PC-9 (cell line): ENCODE data around the gene HADHA. TPM values are rescaled to one million over a fixed set of nuclear protein-coding genes. Genes with fewer than 3 reads are reported as not detected.

Experiments
- BruUV-seq: library from RNA; stranded (reverse); fragments of 400-500 nt; replicated peaks from 2 replicates; lab custom pipeline; 2021; lab: Mats Ljungman, UMichigan
- CTCF ChIA-PET: fragments of 300-600 bp; sonication (Branson Sonifier 250); formaldehyde crosslinking; loops from one replicate; lab custom pipeline; 2022; ENCODE audit warnings: antibody characterized with exemption; lab: Charles Lee
- POLR2A ChIA-PET: fragments of 300-600 bp; sonication (Branson Sonifier 250); formaldehyde crosslinking; loops from one replicate; lab custom pipeline; 2022; ENCODE audit warnings: antibody characterized with exemption; ENCODE audit not compliant: unreplicated experiment; lab: Charles Lee
- DNase-seq, 2 experiments: peaks; one replicate each; pipeline versions ENCODE4 v3.0.0 to v3.0.0-alpha.2; 2015 to 2022; ENCODE audit warnings: mixed read lengths in 1 of 2
- H2AFZ ChIP-seq: fragments of 200-600 bp; sonication (generic); 2 replicates; pipeline ENCODE4 v1.8.1; 2017; ENCODE audit warnings: antibody characterized with exemption
- H3F3A ChIP-seq: fragments of 200-600 bp; sonication (generic); 2 replicates; pipeline ENCODE4 v1.8.1; 2017; ENCODE audit warnings: antibody characterized with exemption, mild to moderate bottlenecking, low read depth; ENCODE audit not compliant: insufficient read depth
- H3K27ac ChIP-seq: fragments of 200-600 bp; sonication (generic); 2 replicates; pipeline ENCODE4 v1.6.1; 2016; ENCODE audit warnings: mixed run types
- H3K27me3 ChIP-seq: fragments of 200-600 bp; sonication (generic); 2 replicates; pipeline ENCODE4 v1.6.1; 2016; ENCODE audit warnings: low read depth, mixed run types; ENCODE audit not compliant: insufficient read depth
- H3K36me3 ChIP-seq: fragments of 200-600 bp; sonication (generic); 2 replicates; pipeline ENCODE4 v1.6.1; 2016; ENCODE audit warnings: low read depth, mixed run types
- H3K4me1 ChIP-seq: fragments of 200-600 bp; sonication (generic); replicated peaks from 2 replicates; pipeline ENCODE4 v1.6.1; 2016; ENCODE audit warnings: mixed run types; ENCODE audit not compliant: insufficient read depth
- H3K4me2 ChIP-seq: fragments of 200-600 bp; sonication (generic); 2 replicates; pipeline ENCODE4 v1.6.1; 2017; ENCODE audit warnings: mixed run types
- H3K4me3 ChIP-seq: fragments of 200-600 bp; sonication (generic); 2 replicates; pipeline ENCODE4 v1.6.1; 2016; ENCODE audit warnings: mixed run types
- H3K79me2 ChIP-seq: fragments of 200-600 bp; sonication (generic); 2 replicates; pipeline ENCODE4 v1.6.1; 2017; ENCODE audit warnings: low read depth, mixed run types
- H3K9me2 ChIP-seq: fragments of 200-600 bp; sonication (generic); 2 replicates; pipeline ENCODE4 v1.8.1; 2017; ENCODE audit warnings: mild to moderate bottlenecking; ENCODE audit not compliant: insufficient read depth
- H3K9me3 ChIP-seq: fragments of 200-600 bp; sonication (generic); 2 replicates; pipeline ENCODE4 v1.8.1; 2016; ENCODE audit warnings: low read depth; ENCODE audit not compliant: insufficient read depth
- H4K20me1 ChIP-seq: fragments of 200-600 bp; sonication (generic); 2 replicates; pipeline ENCODE4 v1.8.1; 2017; ENCODE audit not compliant: insufficient read depth
- CTCF ChIP-seq: fragments of 200-600 bp; sonication (generic); conservative IDR thresholded peaks from 2 replicates; pipeline ENCODE4 v1.6.1; 2017; ENCODE audit warnings: mixed run types, antibody characterized with exemption, mild to moderate bottlenecking, moderate library complexity
- EZH2 ChIP-seq: fragments of 200-600 bp; sonication (generic); IDR thresholded peaks from 2 replicates; pipeline ENCODE4 v1.8.0; 2017; ENCODE audit warnings: antibody characterized with exemption, low read depth
- intact Hi-C: fragments of 100-400 bp; cut with micrococcal nuclease; formaldehyde crosslinking; loops from one replicate; pipeline ENCODE4 v1.10.0; 2022; ENCODE audit not compliant: unreplicated experiment
- total RNA-seq: library from RNA; stranded (reverse); gene quantifications from 2 replicates; pipeline ENCODE4 v1.2.3, GENCODE V29; 2021

Gene HADHA
- total RNA-seq, 1 experiment from 2014 or later, result 129 TPM

DNA sequence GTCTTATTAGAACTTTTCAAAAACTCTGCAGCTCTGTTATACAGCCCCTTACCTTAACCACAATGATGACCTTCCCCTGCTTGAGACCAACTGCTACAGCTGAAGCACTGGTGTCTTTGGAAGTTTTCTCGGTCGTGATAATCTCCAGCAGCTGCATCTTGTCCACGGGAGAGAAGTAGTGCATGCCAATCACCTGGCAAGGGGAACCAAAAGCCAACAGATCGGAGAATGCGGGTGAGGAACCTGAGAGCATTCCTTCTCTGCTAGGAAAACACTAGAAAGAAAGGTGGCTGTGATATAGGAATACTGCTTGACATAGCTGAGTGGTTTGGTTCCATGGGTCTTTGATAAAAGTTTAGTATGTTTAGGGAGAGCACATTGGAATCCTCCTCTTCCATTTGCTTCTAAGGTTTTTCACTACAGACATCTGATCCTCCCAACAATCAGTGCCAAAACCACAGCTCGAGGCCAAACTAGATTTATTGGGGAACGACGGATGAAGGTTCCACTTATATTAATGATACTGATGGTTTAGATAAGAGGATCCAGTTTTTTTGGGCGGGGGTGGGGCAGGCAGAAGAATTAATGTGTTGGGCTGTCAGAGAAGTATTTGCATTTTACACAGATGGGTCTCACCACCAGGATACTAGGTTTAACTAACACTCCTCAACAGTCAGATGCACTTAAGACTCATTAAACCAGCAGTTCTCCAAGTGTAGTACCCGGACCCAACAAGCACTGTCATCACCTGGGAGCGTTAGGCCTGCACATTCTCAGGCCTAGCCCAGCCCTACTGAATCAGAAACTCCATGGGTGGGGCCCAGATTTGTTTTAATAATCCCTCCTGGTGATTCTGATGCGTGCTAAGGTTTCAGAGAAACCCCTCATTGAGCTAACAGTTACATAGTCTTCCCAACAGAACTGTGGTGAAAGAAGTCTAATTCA is 49.1 kb downstream of the HADHA start:
- intact Hi-C loops, result loop anchor here (5.0 kb wide), 1 partner anchor 243 kb away; no protein-coding TSS in a partner anchor

DNA sequence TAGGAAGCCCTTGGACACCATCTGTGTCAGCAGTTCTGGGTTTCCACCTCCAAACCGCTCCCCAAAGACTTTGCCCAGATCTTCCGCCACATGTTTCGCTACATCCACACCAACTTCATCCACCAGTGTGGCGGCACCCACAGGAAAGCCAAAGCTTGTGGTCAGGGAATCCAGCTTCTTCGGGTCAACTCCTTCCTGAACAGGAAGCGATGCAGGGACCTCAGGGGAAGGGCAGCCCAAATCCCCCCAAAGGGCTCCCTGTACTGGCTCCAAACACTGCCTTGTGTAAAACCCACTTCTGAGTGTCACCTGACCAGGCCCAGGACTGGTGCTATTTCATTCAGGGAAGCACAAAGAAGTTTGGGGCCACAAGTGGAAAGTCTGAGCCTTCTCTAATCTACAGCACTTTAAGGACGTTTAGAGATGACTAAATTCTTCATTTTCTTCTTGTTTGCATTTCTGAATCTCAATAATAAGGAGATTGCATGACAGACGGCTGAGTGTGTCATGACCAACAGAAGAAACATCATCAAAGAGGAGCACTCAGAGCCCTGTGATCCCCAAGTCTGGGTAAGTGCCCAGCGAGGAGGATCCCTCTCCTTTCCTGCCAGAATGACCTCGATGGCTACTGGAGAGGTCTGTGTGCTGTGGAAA is 50.7 kb downstream of the HADHA start:
- Histone ChIP-seq H3K79me2 (no peaks in the 10 kb centered on the region), H3K27ac (no peak overlapping the region), H3K27me3 (no peaks in the 10 kb centered on the region), H2AFZ (no peak overlapping the region), H3F3A (no peaks in the 10 kb centered on the region), H3K4me2 (no peak overlapping the region), H4K20me1 (no peaks in the 10 kb centered on the region), H3K9me2 (no peaks in the 10 kb centered on the region), H3K4me3 (no peak overlapping the region), H3K4me1 (no peaks in the 10 kb centered on the region), H3K9me3 (no peaks in the 10 kb centered on the region), H3K36me3 (peaks cover 42% of the 10 kb centered on the region)
- intact Hi-C loops, result no loop called here
- TF ChIP-seq CTCF, result no peak
- no peak for TF ChIP-seq EZH2
- ChIA-PET POLR2A (interaction anchor here (0.6 kb wide), 1 partner anchor 256 kb away, joined by 12 read pairs; no protein-coding TSS in a partner anchor), CTCF (no interaction called here)
- no peak for DNase-seq
- no TSS peak for BruUV-seq

More for the DNA sequence above, 49.1 kb downstream of the HADHA start:
- Histone ChIP-seq H3K79me2 (no peaks in the 10 kb centered on the region), H3K9me2 (no peaks in the 10 kb centered on the region), H3F3A (no peaks in the 10 kb centered on the region), H3K27me3 (no peaks in the 10 kb centered on the region), H4K20me1 (no peaks in the 10 kb centered on the region), H3K27ac (no peak overlapping the region), H3K36me3 (peaks cover 45% of the 10 kb centered on the region), H3K4me3 (no peak overlapping the region), H3K4me1 (no peaks in the 10 kb centered on the region), H3K9me3 (no peaks in the 10 kb centered on the region), H3K4me2 (no peak overlapping the region), H2AFZ (no peak overlapping the region)
- ChIA-PET POLR2A (interaction anchor here (0.5 to 0.6 kb wide), 2 partner anchors 50 to 60 kb away, joined by 3 read pairs; no protein-coding TSS in a partner anchor), CTCF (no interaction called here)
- no TSS peak for BruUV-seq
- TF ChIP-seq CTCF (no peak), EZH2 (no peak)
- no peak for DNase-seq

DNA sequence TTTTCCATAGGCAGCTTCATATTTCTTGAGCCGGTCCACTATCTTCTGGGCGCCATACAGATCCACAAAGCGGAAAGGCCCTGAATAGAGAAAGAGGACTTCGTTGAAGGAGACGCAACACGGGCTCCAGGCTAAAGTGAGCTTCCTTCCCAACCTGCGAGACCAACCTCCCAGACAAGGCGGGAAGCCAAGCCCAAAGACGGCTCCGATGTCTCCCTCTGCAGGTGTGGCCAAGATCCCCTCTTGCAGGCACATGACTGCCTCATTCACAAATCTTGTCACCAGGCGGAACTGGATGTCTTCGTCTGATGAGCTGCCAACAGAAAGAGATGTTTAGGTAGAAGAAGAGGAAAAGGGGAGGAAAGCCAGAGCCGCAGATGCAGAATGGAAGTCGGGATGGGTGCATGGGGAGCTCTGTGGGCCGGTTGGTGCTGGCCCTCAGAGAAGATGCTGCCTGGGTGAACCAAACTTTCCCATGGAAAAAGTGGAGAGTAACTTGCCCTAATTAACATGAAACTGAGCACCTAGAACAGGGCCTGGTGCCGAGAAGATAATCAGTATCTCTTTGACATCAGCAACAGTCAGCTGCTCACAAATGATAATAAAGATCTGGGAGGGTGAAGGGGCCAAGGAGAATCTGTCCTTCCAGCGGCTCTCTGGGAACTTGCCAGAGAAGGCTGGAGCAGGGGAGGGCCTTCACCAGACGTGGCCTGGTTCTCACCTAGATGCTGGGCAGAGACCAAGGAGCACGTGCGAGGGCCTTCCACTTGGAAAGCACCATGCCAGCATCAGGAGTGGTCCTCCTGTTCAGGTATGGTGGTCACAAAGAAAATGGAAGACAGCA is 52.9 kb downstream of the HADHA start:
- no peaks in the 10 kb centered on the region for H3K9me2 ChIP-seq
- no TSS peak for BruUV-seq
- no peaks in the 10 kb centered on the region for H3K4me1 ChIP-seq
- no peak overlapping the region for H3K4me2 ChIP-seq
- no peaks in the 10 kb centered on the region for H3K27me3 ChIP-seq
- no peak overlapping the region for H2AFZ ChIP-seq
- H3K27ac ChIP-seq, result no peak overlapping the region
- peaks cover 25% of the 10 kb centered on the region for H3K36me3 ChIP-seq
- no peak overlapping the region for H3K4me3 ChIP-seq
- intact Hi-C loops, result no loop called here
- H3K9me3 ChIP-seq, result no peaks in the 10 kb centered on the region
- ChIA-PET CTCF (no interaction called here), POLR2A (no interaction called here)
- no peaks in the 10 kb centered on the region for H3K79me2 ChIP-seq
- H4K20me1 ChIP-seq, result no peaks in the 10 kb centered on the region
- H3F3A ChIP-seq, result no peaks in the 10 kb centered on the region
- no peak for TF ChIP-seq EZH2
- no peak for TF ChIP-seq CTCF
- DNase-seq, result no peak
